ENCODE measurements around the gene PANX1.

The PANX1 gene

GRCh38 chr11:94183251-94183885 lies 54.7 kb downstream of the PANX1 start:
- TF ChIP-seq CTCF (IDR thresholded peaks at IDR 0.05; ENCODE audit: low read depth, low read length), result no peak
- DNase-seq (ENCODE audit: low read depth in 2 of 2), result no peak
- H3K4me3 ChIP-seq (replicated peaks in 1 of 2; ENCODE audit: low read depth in 2 of 2, low read length in 2 of 2), result no peak overlapping the region

- peak; percentile 76 to 78 for DNase-seq (ENCODE audit: low read depth in 2 of 2)
- no peak overlapping the region for H3K4me3 ChIP-seq (replicated peaks in 1 of 2; ENCODE audit: low read depth in 2 of 2, low read length in 2 of 2)
- peak; percentile 91 for TF ChIP-seq CTCF (IDR thresholded peaks at IDR 0.05; ENCODE audit: low read depth, low read length)
Measured at GRCh38 chr11:94183886-94184264, 55.2 kb downstream of the PANX1 start.

GRCh38 chr11:94184362-94184761 lies 55.7 kb downstream of the PANX1 start:
- no peak for DNase-seq (ENCODE audit: low read depth in 2 of 2)
- TF ChIP-seq CTCF (IDR thresholded peaks at IDR 0.05; ENCODE audit: low read depth, low read length), result no peak
- H3K4me3 ChIP-seq (replicated peaks in 1 of 2; ENCODE audit: low read depth in 2 of 2, low read length in 2 of 2), result no peak overlapping the region

GRCh38 chr11:94184846-94185245 lies 56.2 kb downstream of the PANX1 start:
- no peak overlapping the region for H3K4me3 ChIP-seq (replicated peaks in 1 of 2; ENCODE audit: low read depth in 2 of 2, low read length in 2 of 2)
- no peak for TF ChIP-seq CTCF (IDR thresholded peaks at IDR 0.05; ENCODE audit: low read depth, low read length)
- no peak for DNase-seq (ENCODE audit: low read depth in 2 of 2)

GRCh38 chr11:94185416-94186084 lies 56.9 kb downstream of the PANX1 start:
- no peak for TF ChIP-seq CTCF (IDR thresholded peaks at IDR 0.05; ENCODE audit: low read depth, low read length)
- DNase-seq (ENCODE audit: low read depth in 2 of 2), result peak in 1 of 2 donors; percentile 42

GRCh38 chr11:94186342-94187203 lies 57.9 kb downstream of the PANX1 start:
- no peak overlapping the region for H3K4me3 ChIP-seq (replicated peaks in 1 of 2; ENCODE audit: low read depth in 2 of 2, low read length in 2 of 2)
- no peak for DNase-seq (ENCODE audit: low read depth in 2 of 2)
- TF ChIP-seq CTCF (IDR thresholded peaks at IDR 0.05; ENCODE audit: low read depth, low read length), result no peak

More at GRCh38 chr11:94185416-94186084, 56.9 kb downstream of the PANX1 start:
- H3K4me3 ChIP-seq (replicated peaks in 1 of 2; ENCODE audit: low read depth in 2 of 2, low read length in 2 of 2), result no peak overlapping the region

Data from cardiac fibroblast (primary cell).